Neural cell (in vitro differentiated cells): ENCODE results near the gene OPRPN. TPM values are rescaled to one million over a fixed set of nuclear protein-coding genes. Genes with fewer than 3 reads are reported as not detected.

Source experiments
- H2AFZ ChIP-seq: fragments of 200-600, 300-800 bp; sonication (generic), shearing (Covaris generic); 2 replicates; pipeline ENCODE4 v1.6.0; 2014; ENCODE audit warnings: low read depth, mild to moderate bottlenecking, antibody characterized with exemption, low read length, moderate library complexity
- H3F3A ChIP-seq: fragments of 200-600 bp; shearing (Covaris generic); 2 replicates; pipeline ENCODE4 v1.6.1; 2016; ENCODE audit warnings: mild to moderate bottlenecking, moderate library complexity, mixed read lengths, antibody characterized with exemption, low read length; ENCODE audit not compliant: insufficient read depth, poor library complexity, severe bottlenecking
- H3K27ac ChIP-seq: fragments of 200-600, 300-800 bp; sonication (generic), shearing (Covaris generic); 2 replicates; pipeline ENCODE4 v1.5.1; 2014; ENCODE audit warnings: mild to moderate bottlenecking, low read length, moderate library complexity
- H3K27me3 ChIP-seq: fragments of 300-800, 200-600 bp; sonication (generic), shearing (Covaris generic); 2 replicates; pipeline ENCODE4 v1.6.0; 2014; ENCODE audit warnings: mild to moderate bottlenecking, low read depth, low read length, moderate library complexity; ENCODE audit not compliant: insufficient read depth
- H3K36me3 ChIP-seq: fragments of 300-800, 200-600 bp; sonication (generic), shearing (Covaris generic); 2 replicates; pipeline ENCODE4 v1.5.1; 2014; ENCODE audit warnings: mild to moderate bottlenecking, antibody characterized with exemption, low read length, moderate library complexity; ENCODE audit not compliant: insufficient read depth
- H3K4me2 ChIP-seq: fragments of 300-800, 200-600 bp; sonication (generic), shearing (Covaris generic); 2 replicates; pipeline ENCODE4 v1.6.0; 2014; ENCODE audit warnings: mild to moderate bottlenecking, low read length
- H3K4me3 ChIP-seq: fragments of 300-800, 200-600 bp; sonication (generic), shearing (Covaris generic); 2 replicates; pipeline ENCODE4 v1.5.1; 2014; ENCODE audit warnings: mild to moderate bottlenecking, low read length, moderate library complexity
- H3K79me2 ChIP-seq: fragments of 200-600 bp; shearing (Covaris generic); replicated peaks from 2 replicates; pipeline ENCODE4 v1.6.0; 2014; ENCODE audit warnings: mild to moderate bottlenecking, low read length, moderate library complexity; ENCODE audit not compliant: insufficient read depth
- H3K9ac ChIP-seq: fragments of 300-800, 200-600 bp; sonication (generic), shearing (Covaris generic); 2 replicates; pipeline ENCODE4 v1.6.1; 2016; ENCODE audit warnings: mild to moderate bottlenecking, low read length, mixed read lengths
- H3K9me2 ChIP-seq: fragments of 200-600 bp; shearing (Covaris generic); 2 replicates; pipeline ENCODE4 v1.6.1; 2016; ENCODE audit warnings: mild to moderate bottlenecking, low read length, mixed read lengths; ENCODE audit not compliant: insufficient read depth
- H3K9me3 ChIP-seq: fragments of 200-600, 300-800 bp; sonication (generic), shearing (Covaris generic); 2 replicates; pipeline ENCODE4 v1.6.1; 2016; ENCODE audit warnings: mild to moderate bottlenecking, mixed run types, low read length, moderate library complexity, mixed read lengths
- H4K20me1 ChIP-seq: fragments of 200-600 bp; shearing (Covaris generic); 2 replicates; pipeline ENCODE4 v1.6.1; 2016; ENCODE audit warnings: mild to moderate bottlenecking, mixed run types; ENCODE audit not compliant: insufficient read depth
- EP300 ChIP-seq: fragments of 450-650 bp; conservative IDR thresholded peaks from 2 replicates; pipeline ENCODE4 v1.6.1; 2014; ENCODE audit warnings: antibody characterized with exemption, mild to moderate bottlenecking, moderate library complexity; ENCODE audit not compliant: poor library complexity, severe bottlenecking
- EZH2 ChIP-seq: fragments of 200-600, 300-800 bp; shearing (Covaris generic), sonication (generic); IDR thresholded peaks from 2 replicates; pipeline ENCODE4 v1.6.1; 2014; ENCODE audit warnings: antibody characterized with exemption, low read length, borderline replicate concordance, mild to moderate bottlenecking; ENCODE audit not compliant: insufficient read depth, poor library complexity, severe bottlenecking
- MXI1 ChIP-seq: fragments of 450-650 bp; conservative IDR thresholded peaks from 2 replicates; pipeline ENCODE4 v1.6.1; 2014; ENCODE audit warnings: antibody characterized with exemption, mild to moderate bottlenecking; ENCODE audit not compliant: poor library complexity, severe bottlenecking
- POLR2AphosphoS5 ChIP-seq: IDR thresholded peaks from 2 replicates; pipeline ENCODE4 v1.6.1; 2012
- RAD21 ChIP-seq: fragments of 450-650 bp; conservative IDR thresholded peaks from 2 replicates; pipeline ENCODE4 v1.6.1; 2014; ENCODE audit warnings: antibody characterized with exemption, mild to moderate bottlenecking, moderate library complexity
- REST ChIP-seq: IDR thresholded peaks from 2 replicates; pipeline ENCODE4 v1.6.1; 2012; ENCODE audit warnings: borderline replicate concordance
- SMC3 ChIP-seq: fragments of 450-650 bp; conservative IDR thresholded peaks from 2 replicates; pipeline ENCODE4 v1.6.1; 2014; ENCODE audit warnings: antibody characterized with exemption, mild to moderate bottlenecking, moderate library complexity; ENCODE audit not compliant: poor library complexity
- TAF1 ChIP-seq: IDR thresholded peaks from 2 replicates; pipeline ENCODE4 v1.6.1; 2012; ENCODE audit warnings: low read depth
- polyA plus RNA-seq: library from polyadenylated mRNA; depleted of rRNA; stranded (reverse); fragments of >200 nt; gene quantifications from 2 replicates; pipeline ENCODE4 v1.2.3, GENCODE V29; 2014

Gene OPRPN
- polyA plus RNA-seq, 1 donor from 2014 or later = not detected

GRCh38 chr4:70367813-70368212, 29.9 kb upstream of the OPRPN start:
- H3K4me2 ChIP-seq = no peak overlapping the region
- no peaks in the 10 kb centered on the region for H3K27me3 ChIP-seq
- H3K9me3 ChIP-seq = no peaks in the 10 kb centered on the region
- no peaks in the 10 kb centered on the region for H3K36me3 ChIP-seq
- no peak for TF ChIP-seq SMC3
- TF ChIP-seq REST = no peak
- no peak for TF ChIP-seq EP300
- H4K20me1 ChIP-seq = no peaks in the 10 kb centered on the region
- no peaks in the 10 kb centered on the region for H3K9me2 ChIP-seq
- H3K4me3 ChIP-seq = no peak overlapping the region
- H3K79me2 ChIP-seq = no peaks in the 10 kb centered on the region
- no peaks in the 10 kb centered on the region for H3F3A ChIP-seq
- no peak overlapping the region for H3K9ac ChIP-seq
- no peak overlapping the region for H3K27ac ChIP-seq
- H2AFZ ChIP-seq = no peak overlapping the region

GRCh38 chr4:70371987-70372386, 25.8 kb upstream of the OPRPN start:
- Histone ChIP-seq H3K9ac (no peak overlapping the region), H3K4me3 (no peak overlapping the region), H3K9me2 (no peaks in the 10 kb centered on the region), H4K20me1 (no peaks in the 10 kb centered on the region), H3K79me2 (no peaks in the 10 kb centered on the region), H3K9me3 (no peaks in the 10 kb centered on the region), H3F3A (no peaks in the 10 kb centered on the region), H3K4me2 (no peak overlapping the region), H3K27ac (no peak overlapping the region), H2AFZ (no peak overlapping the region), H3K36me3 (no peaks in the 10 kb centered on the region), H3K27me3 (no peaks in the 10 kb centered on the region)
- TF ChIP-seq POLR2AphosphoS5 = no peak
- no peak for TF ChIP-seq MXI1
- TF ChIP-seq TAF1 = no peak
- TF ChIP-seq REST = no peak
- no peak for TF ChIP-seq RAD21
- no peak for TF ChIP-seq EZH2
